GM18507 (cell line): ENCODE data around the gene GNAO1.

Experiments
- DNase-seq: peaks from one replicate; pipeline ENCODE4 v3.0.0; 2011; ENCODE audit warnings: low read depth; ENCODE audit not compliant: insufficient read length; ENCODE audit errors: extremely low spot score
- FAIRE-seq: peaks from 2 replicates; lab custom pipeline; 2011; peaks lifted over from hg19 to GRCh38; lab: Jason Lieb, UNC

The GNAO1 gene

GRCh38 chr16:56405977-56406672 is 214.8 kb downstream of the GNAO1 start:
- FAIRE-seq (no peak), DNase-seq (no peak)
